Gastroesophageal sphincter (tissue), 4 donors: ENCODE data around the gene DYRK2. TPM values are rescaled to one million over a fixed set of nuclear protein-coding genes. Genes with fewer than 3 reads are reported as not detected.

Experiments
- ATAC-seq: fragments of 150-250 bp; one replicate; pipeline ENCODE4 v1.9.1; 2016; ENCODE audit warnings: mild to moderate bottlenecking, moderate library complexity
- H3K27ac ChIP-seq, 4 donors: fragments of 200-600 bp; sonication (generic) in 3 of 4; 1 replicate in 3 of 4; 2 replicates in 1 of 4; pipeline ENCODE4 v1.5.1; 2016 to 2019
- H3K27me3 ChIP-seq: fragments of 200-600 bp; sonication (generic); one replicate; pipeline ENCODE4 v1.5.1; 2019
- H3K36me3 ChIP-seq, 2 donors: fragments of 200-600 bp; sonication (generic); one replicate each; pipeline ENCODE4 v1.5.1; 2019; ENCODE audit warnings: control low read depth in 1 of 2
- H3K4me1 ChIP-seq, 3 donors: fragments of 200-600 bp; sonication (generic); 1 replicate in 2 of 3; 2 replicates in 1 of 3; pipeline ENCODE4 v1.5.1; 2016 to 2019; ENCODE audit warnings: control low read depth in 2 of 3
- H3K4me3 ChIP-seq, 2 donors: fragments of 200-600 bp; sonication (generic); one replicate each; pipeline ENCODE4 v1.5.1; 2019; ENCODE audit warnings: mild to moderate bottlenecking in 1 of 2, moderate library complexity in 1 of 2
- H3K9me3 ChIP-seq, 3 donors: fragments of 200-600 bp; sonication (generic); one replicate each; pipeline ENCODE4 v1.5.1; 2017 to 2019; ENCODE audit warnings: control low read depth in 2 of 3
- EP300 ChIP-seq: sonication (generic); formaldehyde crosslinking; IDR thresholded peaks from one replicate; pipeline ENCODE4 v1.6.1; 2017; ENCODE audit warnings: antibody characterized with exemption, mild to moderate bottlenecking
- POLR2A ChIP-seq, 2 donors: fragments of 450-650 bp; IDR thresholded peaks; one replicate each; pipeline ENCODE4 v1.6.1; 2017; ENCODE audit warnings: antibody characterized with exemption in 2 of 2, mild to moderate bottlenecking in 2 of 2, moderate library complexity in 1 of 2
- POLR2AphosphoS5 ChIP-seq: sonication (generic); formaldehyde crosslinking; IDR thresholded peaks from one replicate; pipeline ENCODE4 v1.6.1; 2017; ENCODE audit warnings: antibody characterized with exemption
- WGBS, 2 donors: methylation state at CpG; one replicate each; pipeline ENCODE4 v1.1.5; 2018; ENCODE audit warnings: low coverage in 1 of 2; 5-methylcytosine and 5-hydroxymethylcytosine counted together
- total RNA-seq, 4 donors: library from RNA; depleted of rRNA; stranded (reverse); fragments of >200 nt; gene quantifications; one replicate each; pipeline ENCODE4 v1.1.0, GENCODE V29; 2016
- TF ChIP-seq, protein P1 (sequence below), 4 experiments: fragments of 200-600 bp in 2 of 4; fragments of 450-650 bp in 2 of 4; sonication (generic) in 1 of 4; IDR thresholded peaks; one replicate each; pipeline ENCODE4 v1.5.1; 2017 to 2019; ENCODE audit warnings: antibody characterized with exemption in 4 of 4, mild to moderate bottlenecking in 2 of 4, moderate library complexity in 2 of 4

The DYRK2 gene
- total RNA-seq, 4 donors from 2014 or later: 24.0 to 58.2 (median 32.2) TPM

DNA sequence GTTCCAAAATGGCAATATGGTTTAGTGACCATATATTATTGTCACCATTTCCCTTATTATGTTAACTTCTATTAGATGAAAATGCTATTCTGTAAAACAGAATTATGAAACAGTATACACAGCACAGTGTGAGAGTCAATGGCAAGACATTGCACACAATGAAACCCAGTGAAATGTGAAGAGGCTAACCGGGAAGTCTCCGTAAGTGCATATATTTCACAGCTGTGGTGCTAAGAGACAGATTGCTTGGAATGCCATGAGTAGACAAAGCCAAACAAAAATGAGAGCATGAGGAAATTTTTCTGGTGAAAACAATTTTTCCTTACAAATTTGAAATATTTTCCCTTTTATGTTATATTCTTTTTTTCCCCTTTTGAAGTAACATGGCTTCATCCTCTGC is 49.4 kb downstream of the DYRK2 start:
- no peaks in the 10 kb centered on the region for H3K27me3 ChIP-seq
- TF ChIP-seq POLR2AphosphoS5: no peak
- 51 to 68% methylated on average over 2 of the region's 2 CpGs for WGBS, 2 donors
- no peak for ATAC-seq
- H3K9me3 ChIP-seq: no peaks in the 10 kb centered on the region
- no peak overlapping the region for H3K27ac ChIP-seq
- H3K36me3 ChIP-seq: no peaks in the 10 kb centered on the region
- no peak overlapping the region for H3K4me3 ChIP-seq
- H3K4me1 ChIP-seq: peaks cover 0 to 5% (median 0%) of the 10 kb centered on the region in 3 donors

- Histone ChIP-seq H3K27me3 (no peaks in the 10 kb centered on the region), H3K4me1 (peaks cover 0 to 5% (median 0%) of the 10 kb centered on the region in 3 donors), H3K27ac (peak overlapping the region in 1 of 4 donors; percentile 20), H3K9me3 (no peaks in the 10 kb centered on the region), H3K36me3 (no peaks in the 10 kb centered on the region), H3K4me3 (peak overlapping the region; percentile 29 to 34)
- 56 to 73% methylated on average over 6 of the region's 6 CpGs for WGBS, 2 donors
- peak; percentile 10 for ATAC-seq
- TF ChIP-seq, protein P1, sequence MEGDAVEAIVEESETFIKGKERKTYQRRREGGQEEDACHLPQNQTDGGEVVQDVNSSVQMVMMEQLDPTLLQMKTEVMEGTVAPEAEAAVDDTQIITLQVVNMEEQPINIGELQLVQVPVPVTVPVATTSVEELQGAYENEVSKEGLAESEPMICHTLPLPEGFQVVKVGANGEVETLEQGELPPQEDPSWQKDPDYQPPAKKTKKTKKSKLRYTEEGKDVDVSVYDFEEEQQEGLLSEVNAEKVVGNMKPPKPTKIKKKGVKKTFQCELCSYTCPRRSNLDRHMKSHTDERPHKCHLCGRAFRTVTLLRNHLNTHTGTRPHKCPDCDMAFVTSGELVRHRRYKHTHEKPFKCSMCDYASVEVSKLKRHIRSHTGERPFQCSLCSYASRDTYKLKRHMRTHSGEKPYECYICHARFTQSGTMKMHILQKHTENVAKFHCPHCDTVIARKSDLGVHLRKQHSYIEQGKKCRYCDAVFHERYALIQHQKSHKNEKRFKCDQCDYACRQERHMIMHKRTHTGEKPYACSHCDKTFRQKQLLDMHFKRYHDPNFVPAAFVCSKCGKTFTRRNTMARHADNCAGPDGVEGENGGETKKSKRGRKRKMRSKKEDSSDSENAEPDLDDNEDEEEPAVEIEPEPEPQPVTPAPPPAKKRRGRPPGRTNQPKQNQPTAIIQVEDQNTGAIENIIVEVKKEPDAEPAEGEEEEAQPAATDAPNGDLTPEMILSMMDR (IDR thresholded peaks at IDR 0.05): no peak
- TF ChIP-seq POLR2A (IDR thresholded peaks at IDR 0.05) (no peak), POLR2AphosphoS5 (no peak), EP300 (no peak)
Observed at GRCh38 chr12:67698672-67699581, 50.4 kb downstream of the DYRK2 start.

DNA sequence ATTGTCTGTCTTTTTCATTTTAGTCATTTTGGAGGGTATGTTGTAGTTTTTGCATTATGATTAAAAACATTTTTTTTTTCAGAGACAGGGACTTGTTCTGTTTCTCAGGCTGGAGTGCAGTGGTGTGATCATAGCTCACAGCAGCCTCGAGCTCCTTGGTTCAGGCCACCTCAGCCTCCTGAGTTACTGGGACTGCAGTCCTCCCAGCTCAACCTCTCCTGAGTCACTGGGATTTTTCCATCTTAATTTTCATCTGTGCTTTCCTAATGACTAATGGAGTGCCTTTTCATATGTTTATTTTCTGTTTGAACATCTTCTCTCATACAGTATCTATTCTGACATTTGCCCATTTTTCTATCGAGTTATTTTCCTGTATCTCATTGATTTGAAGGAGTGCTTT is 52.6 kb downstream of the DYRK2 start:
- Histone ChIP-seq H3K36me3 (no peaks in the 10 kb centered on the region), H3K27me3 (no peaks in the 10 kb centered on the region), H3K4me3 (no peak overlapping the region), H3K27ac (no peak overlapping the region), H3K4me1 (peaks cover 0 to 5% (median 0%) of the 10 kb centered on the region in 3 donors), H3K9me3 (no peaks in the 10 kb centered on the region)
- ATAC-seq: no peak
- no peak for TF ChIP-seq EP300
- TF ChIP-seq, protein P1 (IDR thresholded peaks at IDR 0.05): no peak
- no peak for TF ChIP-seq POLR2AphosphoS5
- no peak for TF ChIP-seq POLR2A (IDR thresholded peaks at IDR 0.05)
- 74 to 85% methylated on average over 2 of the region's 2 CpGs for WGBS, 2 donors

DNA sequence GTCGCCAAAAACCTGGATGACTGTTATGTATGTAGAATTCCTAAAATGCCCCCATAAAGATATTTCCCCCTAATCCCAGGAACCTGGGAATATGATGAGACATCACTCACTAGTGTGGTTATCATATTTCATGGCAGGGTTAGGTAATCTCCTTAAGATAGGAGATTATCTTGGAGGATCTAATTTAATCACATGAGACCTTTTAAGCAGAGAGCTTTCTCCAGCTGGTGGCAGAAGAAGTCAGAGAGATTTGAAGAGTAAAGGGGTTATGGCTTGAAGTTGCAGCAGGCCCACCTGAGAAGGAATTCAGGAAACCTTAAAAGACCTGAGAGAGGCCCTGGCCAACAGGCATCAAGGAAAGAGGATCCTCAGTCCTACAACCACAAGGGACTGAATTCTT is 53.6 kb downstream of the DYRK2 start:
- Histone ChIP-seq H3K27me3 (no peaks in the 10 kb centered on the region), H3K4me1 (peaks cover 0 to 5% (median 0%) of the 10 kb centered on the region in 3 donors), H3K27ac (no peak overlapping the region), H3K4me3 (no peak overlapping the region), H3K9me3 (no peaks in the 10 kb centered on the region), H3K36me3 (no peaks in the 10 kb centered on the region)
- no peak for TF ChIP-seq EP300
- TF ChIP-seq, protein P1 (IDR thresholded peaks at IDR 0.05): no peak
- TF ChIP-seq POLR2A (IDR thresholded peaks at IDR 0.05): no peak
- TF ChIP-seq POLR2AphosphoS5: no peak
- WGBS, 2 donors: 80 to 100% methylated on average over 1 of the region's 1 CpG
- ATAC-seq: no peak

DNA sequence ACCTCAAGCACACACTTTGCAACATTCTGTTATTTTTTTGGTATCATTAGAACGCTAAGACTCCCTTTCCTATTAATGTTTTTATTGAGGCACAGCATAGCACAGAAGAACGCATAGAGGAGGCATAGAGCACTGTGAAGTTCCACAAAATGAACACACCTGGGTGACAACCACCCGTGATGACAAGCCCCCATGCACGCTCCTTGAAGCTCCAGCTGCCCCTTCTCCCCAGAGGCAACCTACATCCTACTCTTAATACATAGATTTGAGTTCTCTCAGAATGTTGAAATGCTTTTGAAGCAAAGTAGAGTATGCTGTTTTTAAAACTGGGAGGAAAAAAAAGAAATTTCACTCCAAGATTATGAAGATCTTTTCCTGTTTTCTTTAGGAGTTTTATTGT is 55.5 kb downstream of the DYRK2 start:
- no peak for TF ChIP-seq POLR2A (IDR thresholded peaks at IDR 0.05)
- no peak for TF ChIP-seq POLR2AphosphoS5
- no peak for TF ChIP-seq EP300
- TF ChIP-seq, protein P1 (IDR thresholded peaks at IDR 0.05): no peak
- H3K9me3 ChIP-seq: no peaks in the 10 kb centered on the region
- no peaks in the 10 kb centered on the region for H3K27me3 ChIP-seq
- H3K36me3 ChIP-seq: no peaks in the 10 kb centered on the region
- ATAC-seq: no peak
- no peak overlapping the region for H3K4me3 ChIP-seq
- no peak overlapping the region for H3K27ac ChIP-seq
- WGBS, 2 donors: 97 to 98% methylated on average over 4 of the region's 4 CpGs
- H3K4me1 ChIP-seq: peaks cover 0 to 5% (median 0%) of the 10 kb centered on the region in 3 donors
